ENCODE measurements around the gene ADPRHL1.

ADPRHL1 gene

DNA sequence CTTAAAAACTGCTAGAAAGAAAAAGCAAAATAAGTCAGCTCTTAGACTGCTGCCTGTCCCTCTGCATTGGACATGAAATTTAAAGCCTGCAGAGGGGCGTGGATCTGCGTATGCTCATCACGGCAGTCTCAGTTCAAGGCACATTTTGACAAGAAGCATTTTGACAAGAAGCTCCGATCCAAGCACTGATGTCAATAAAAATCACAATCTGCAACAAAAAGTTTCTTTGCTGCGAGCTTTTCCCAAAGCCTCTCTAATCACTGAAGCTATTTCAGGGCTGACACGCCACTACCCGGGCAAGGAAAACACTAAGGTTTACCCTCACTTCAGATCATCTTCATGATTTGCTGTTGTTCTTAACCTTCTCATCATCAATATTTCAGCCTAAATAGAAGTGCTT lies 29.8 kb upstream of the ADPRHL1 start:
- TF ChIP-seq, protein P1, sequence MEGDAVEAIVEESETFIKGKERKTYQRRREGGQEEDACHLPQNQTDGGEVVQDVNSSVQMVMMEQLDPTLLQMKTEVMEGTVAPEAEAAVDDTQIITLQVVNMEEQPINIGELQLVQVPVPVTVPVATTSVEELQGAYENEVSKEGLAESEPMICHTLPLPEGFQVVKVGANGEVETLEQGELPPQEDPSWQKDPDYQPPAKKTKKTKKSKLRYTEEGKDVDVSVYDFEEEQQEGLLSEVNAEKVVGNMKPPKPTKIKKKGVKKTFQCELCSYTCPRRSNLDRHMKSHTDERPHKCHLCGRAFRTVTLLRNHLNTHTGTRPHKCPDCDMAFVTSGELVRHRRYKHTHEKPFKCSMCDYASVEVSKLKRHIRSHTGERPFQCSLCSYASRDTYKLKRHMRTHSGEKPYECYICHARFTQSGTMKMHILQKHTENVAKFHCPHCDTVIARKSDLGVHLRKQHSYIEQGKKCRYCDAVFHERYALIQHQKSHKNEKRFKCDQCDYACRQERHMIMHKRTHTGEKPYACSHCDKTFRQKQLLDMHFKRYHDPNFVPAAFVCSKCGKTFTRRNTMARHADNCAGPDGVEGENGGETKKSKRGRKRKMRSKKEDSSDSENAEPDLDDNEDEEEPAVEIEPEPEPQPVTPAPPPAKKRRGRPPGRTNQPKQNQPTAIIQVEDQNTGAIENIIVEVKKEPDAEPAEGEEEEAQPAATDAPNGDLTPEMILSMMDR (IDR thresholded peaks at IDR 0.05; ENCODE audit: low read depth, low read length): no peak
- no peak overlapping the region for H3K4me3 ChIP-seq (ENCODE audit: low read depth, low read length)
- in situ Hi-C loops (cut with HindIII; ENCODE audit: low sequenced_read_pairs): no loop called here
- no peak for DNase-seq (ENCODE audit: low read depth, low spot score)

DNA sequence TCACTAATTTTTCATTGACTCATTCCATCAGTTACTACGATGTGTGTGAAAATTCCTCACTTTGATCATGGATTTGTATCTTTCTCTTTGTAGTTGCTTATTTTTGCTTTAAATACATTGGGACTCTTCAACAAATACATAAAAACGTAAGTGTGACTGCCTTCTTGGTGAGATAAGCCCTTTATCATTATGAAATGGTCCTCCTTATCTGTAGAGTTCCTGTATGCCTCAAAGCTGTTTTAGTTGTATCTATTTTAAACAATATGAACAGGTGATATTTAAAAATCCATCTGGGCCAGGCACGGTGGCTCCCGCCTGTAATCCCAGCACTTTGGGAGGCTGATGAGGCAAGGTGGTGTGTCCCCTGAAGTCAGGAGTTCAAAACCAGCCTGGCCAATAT lies 25.9 kb upstream of the ADPRHL1 start:
- H3K4me3 ChIP-seq (ENCODE audit: low read depth, low read length): no peak overlapping the region
- TF ChIP-seq, protein P1 (IDR thresholded peaks at IDR 0.05; ENCODE audit: low read depth, low read length): no peak
- no peak for DNase-seq (ENCODE audit: low read depth, low spot score)
- in situ Hi-C loops (cut with HindIII; ENCODE audit: low sequenced_read_pairs): no loop called here

DNA sequence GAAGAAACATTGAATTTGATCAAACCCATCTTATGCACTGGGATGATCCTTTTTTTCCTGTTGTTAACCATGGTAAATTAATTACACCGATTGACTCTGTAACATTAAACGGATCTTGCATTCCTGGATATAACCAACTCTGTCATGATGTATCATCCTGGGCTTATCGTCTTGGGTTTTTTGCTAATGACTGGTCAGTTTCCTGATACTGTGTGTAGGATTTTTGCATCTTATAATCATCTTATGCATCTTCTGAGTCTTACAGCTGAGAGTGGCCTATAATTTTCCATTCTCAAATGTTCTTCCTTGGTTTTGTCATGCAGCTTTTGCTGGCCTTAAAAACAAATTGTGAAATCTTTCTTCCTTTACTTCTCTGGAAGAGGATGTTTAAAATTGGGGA lies 24.4 kb upstream of the ADPRHL1 start:
- no peak for DNase-seq (ENCODE audit: low read depth, low spot score)
- in situ Hi-C loops (cut with HindIII; ENCODE audit: low sequenced_read_pairs): no loop called here
- no peak overlapping the region for H3K4me3 ChIP-seq (ENCODE audit: low read depth, low read length)

DNA sequence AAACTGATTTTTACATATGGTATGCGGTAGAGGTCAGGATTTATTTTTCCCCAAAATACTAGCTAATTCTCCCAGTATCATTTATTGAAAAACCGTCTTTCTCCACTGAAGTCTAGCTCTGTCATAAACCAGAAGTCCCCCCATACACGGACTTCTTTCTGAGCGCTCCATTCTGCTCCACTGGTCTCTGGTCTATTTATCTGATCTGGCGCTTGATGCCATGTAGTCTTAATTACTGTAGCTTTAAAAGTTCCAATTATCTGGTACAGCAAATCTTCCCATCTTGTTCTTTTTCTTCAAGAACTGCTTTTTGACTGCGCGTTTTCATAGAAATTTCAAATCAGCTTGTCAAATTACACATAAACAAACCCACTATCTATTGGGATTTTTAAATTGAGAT lies 23.5 kb upstream of the ADPRHL1 start:
- in situ Hi-C loops (cut with HindIII; ENCODE audit: low sequenced_read_pairs): no loop called here
- no peak overlapping the region for H3K4me3 ChIP-seq (ENCODE audit: low read depth, low read length)
- no peak for DNase-seq (ENCODE audit: low read depth, low spot score)
- TF ChIP-seq, protein P1 (IDR thresholded peaks at IDR 0.05; ENCODE audit: low read depth, low read length): no peak

More for the DNA sequence above, 24.4 kb upstream of the ADPRHL1 start:
- TF ChIP-seq, protein P1 (IDR thresholded peaks at IDR 0.05; ENCODE audit: low read depth, low read length): no peak

DNA sequence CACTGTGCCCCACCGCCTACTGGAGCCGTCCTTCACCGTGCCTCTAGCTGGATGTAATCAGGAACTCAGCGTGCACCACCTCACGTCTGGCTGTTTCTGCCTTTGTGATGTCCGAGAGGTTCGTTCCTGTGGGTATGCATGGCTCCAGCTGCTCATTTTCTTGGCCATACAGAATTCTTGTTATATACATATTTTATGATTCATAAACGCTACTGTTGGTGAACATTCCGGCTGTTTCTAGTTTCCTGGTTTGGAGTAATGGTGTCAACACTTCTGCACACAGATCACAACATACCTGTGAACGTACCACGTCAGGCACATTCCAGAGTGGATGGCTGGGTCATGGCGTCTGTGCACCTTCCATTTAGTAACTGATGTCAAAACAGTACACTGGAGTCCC lies 22.6 kb upstream of the ADPRHL1 start:
- H3K4me3 ChIP-seq (ENCODE audit: low read depth, low read length): no peak overlapping the region
- in situ Hi-C loops (cut with HindIII; ENCODE audit: low sequenced_read_pairs): no loop called here
- no peak for DNase-seq (ENCODE audit: low read depth, low spot score)
- TF ChIP-seq, protein P1 (IDR thresholded peaks at IDR 0.05; ENCODE audit: low read depth, low read length): no peak

DNA sequence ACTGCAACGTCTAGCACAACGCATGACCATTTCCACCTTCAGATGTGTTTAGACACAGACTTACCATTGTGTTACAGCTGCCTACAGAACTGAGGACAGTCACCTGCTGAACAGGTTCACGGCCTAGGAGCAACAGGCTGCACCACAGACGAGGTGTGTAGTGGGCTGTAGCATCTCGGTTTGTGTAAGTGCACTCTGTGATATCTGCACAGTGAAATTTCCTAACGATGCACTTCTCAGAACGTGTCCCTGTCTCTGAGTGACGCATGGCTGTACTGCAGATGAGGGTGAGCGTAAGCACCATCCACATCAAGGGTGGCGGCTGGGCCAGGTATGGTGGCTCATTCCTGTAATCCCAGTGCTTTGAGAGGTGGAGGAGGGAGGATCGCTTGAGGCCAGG lies 22.0 kb upstream of the ADPRHL1 start:
- no peak overlapping the region for H3K4me3 ChIP-seq (ENCODE audit: low read depth, low read length)
- DNase-seq (ENCODE audit: low read depth, low spot score): no peak
- TF ChIP-seq, protein P1 (IDR thresholded peaks at IDR 0.05; ENCODE audit: low read depth, low read length): no peak
- in situ Hi-C loops (cut with HindIII; ENCODE audit: low sequenced_read_pairs): no loop called here

DNA sequence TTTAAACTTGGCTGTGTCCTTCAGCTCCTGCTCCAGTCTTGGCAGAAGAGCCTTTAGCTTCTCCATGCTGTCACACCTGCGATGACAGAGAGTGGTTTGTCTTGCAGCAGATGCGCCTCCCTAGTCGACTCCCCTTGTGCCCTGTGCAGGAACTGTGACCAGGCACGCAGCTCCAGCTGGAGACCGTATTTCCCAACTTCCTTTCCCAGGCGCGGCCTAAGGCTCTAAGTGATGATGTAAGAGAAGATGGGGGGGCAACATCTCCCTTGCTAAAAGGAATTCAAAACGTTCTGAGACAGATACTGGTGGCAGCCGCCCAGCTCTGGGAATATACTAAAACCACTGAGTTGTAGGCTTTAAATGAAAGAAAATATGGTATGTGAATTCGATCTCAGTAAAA lies 20.9 kb upstream of the ADPRHL1 start:
- in situ Hi-C loops (cut with HindIII; ENCODE audit: low sequenced_read_pairs): no loop called here
- TF ChIP-seq, protein P1 (IDR thresholded peaks at IDR 0.05; ENCODE audit: low read depth, low read length): no peak
- no peak overlapping the region for H3K4me3 ChIP-seq (ENCODE audit: low read depth, low read length)
- DNase-seq (ENCODE audit: low read depth, low spot score): no peak
